GM12872 (cell line): ENCODE measurements around the gene TEX29.

Experiments
- TF ChIP-seq, protein P1 (sequence below): IDR thresholded peaks from 3 replicates; pipeline ENCODE4 v1.5.1; 2011; ENCODE audit warnings: low read depth, mild to moderate bottlenecking, low read length, moderate library complexity; ENCODE audit not compliant: insufficient read depth

The TEX29 gene

DNA sequence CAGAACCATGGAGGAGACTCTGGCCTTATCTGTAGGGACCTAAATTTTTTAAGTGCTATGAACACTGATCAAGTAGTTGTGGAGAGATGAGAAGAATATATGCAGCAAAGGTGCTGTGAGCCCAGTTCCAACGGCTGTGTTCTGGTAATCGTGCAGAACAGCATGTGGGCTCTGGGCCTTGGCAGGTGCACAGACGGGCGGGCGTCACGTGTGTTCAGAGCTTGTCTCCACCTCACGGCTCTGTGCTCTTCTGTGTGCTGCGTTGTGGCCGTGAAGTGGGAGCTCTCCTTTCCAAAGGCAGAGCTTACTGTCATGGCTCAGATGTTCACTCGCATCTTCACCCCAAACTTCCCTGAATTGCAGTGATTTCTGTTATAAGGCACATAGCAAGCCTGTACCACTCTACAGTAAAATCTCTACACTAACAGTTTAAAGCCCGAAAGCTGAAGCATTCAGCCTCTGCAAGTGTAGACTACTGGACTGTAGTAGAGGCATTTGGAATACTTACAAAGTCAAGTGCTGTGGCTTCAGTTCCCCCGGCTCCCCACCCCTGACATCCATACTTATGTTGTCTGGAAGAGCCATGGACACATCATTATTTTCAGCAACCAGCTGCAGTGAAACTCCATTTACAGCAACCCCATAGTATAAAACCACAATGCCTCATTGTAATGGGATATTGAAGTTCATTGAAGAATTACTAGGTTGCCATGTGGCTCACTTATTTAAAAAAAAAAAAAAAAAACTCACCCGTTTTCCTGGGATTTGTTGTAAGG lies 27.5 kb upstream of the TEX29 start:
- TF ChIP-seq, protein P1, sequence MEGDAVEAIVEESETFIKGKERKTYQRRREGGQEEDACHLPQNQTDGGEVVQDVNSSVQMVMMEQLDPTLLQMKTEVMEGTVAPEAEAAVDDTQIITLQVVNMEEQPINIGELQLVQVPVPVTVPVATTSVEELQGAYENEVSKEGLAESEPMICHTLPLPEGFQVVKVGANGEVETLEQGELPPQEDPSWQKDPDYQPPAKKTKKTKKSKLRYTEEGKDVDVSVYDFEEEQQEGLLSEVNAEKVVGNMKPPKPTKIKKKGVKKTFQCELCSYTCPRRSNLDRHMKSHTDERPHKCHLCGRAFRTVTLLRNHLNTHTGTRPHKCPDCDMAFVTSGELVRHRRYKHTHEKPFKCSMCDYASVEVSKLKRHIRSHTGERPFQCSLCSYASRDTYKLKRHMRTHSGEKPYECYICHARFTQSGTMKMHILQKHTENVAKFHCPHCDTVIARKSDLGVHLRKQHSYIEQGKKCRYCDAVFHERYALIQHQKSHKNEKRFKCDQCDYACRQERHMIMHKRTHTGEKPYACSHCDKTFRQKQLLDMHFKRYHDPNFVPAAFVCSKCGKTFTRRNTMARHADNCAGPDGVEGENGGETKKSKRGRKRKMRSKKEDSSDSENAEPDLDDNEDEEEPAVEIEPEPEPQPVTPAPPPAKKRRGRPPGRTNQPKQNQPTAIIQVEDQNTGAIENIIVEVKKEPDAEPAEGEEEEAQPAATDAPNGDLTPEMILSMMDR = no peak

DNA sequence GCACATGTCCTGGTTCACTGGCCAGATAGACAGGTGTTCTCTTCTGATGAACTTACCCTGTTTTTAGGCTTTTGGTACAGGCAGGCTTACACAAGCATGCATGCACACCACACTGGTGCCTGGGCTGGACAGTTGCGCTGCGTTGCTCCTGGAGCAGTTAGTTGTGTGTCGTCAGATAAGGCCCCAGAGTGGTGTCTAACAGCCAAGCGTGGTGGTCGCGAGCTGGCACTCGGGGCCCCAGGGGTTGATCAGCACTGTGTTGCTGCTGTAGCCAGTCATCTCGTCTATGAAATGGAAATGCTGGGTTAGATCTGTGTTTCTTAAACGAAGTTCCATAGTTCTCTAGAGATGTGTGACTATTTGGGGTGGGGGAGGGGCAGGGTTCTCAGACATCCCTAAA lies 24.6 kb upstream of the TEX29 start:
- TF ChIP-seq, protein P1 = no peak

DNA sequence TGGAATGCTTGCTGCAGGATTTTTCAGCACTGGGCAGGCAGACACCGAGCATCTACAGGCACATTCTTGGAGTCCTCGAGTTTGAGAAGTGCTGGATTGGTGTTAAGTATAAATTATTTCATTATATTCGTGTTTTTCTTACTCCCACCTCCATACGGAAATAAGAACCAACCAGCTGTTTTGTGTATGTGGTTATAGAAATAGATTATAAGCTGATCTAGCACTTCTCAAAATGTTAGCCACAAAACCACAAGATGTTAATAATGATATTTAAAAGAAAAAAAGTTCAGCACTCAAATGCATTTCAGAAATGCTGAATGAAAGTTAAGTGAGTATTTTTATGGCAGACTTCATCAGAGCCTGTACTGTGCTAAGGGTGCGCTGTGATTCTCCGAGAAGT lies 24.0 kb upstream of the TEX29 start:
- TF ChIP-seq, protein P1 = no peak

DNA sequence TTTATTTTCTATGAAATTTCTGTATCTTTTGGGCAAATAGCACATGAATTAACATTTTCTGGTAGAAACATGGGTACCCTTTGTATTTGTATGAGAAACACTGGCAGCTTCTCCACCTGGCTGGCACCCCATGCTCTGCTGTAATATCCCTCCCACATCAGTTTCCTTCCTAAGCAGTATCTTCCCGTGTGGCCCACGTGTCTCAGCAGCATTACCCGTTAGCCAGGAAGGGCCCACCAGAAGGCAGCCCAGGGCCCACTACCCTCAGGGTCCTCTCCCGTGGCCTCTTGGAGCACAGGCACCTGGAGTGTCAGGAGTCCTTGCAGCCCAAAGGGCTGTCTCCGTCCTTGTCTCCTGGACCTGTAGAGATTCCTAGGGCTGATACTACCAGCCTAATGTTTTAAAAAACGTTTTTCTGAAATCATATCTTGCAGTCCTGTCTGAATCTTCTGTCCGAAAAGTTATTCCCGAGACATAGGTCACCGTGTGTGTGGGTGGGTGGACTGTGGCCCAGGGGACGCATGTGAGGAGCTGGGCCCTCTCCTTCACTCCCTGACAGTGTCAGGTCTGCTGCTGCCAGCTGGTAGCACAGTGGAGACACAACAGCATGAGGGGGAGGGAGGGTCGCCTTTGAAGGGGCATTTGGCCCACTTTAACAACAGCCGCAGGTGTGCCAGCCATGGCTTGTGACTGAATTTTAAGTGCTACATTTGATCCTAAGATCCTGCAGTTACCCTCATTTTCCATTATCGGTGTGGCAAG lies 22.0 kb upstream of the TEX29 start:
- TF ChIP-seq, protein P1 = no peak

DNA sequence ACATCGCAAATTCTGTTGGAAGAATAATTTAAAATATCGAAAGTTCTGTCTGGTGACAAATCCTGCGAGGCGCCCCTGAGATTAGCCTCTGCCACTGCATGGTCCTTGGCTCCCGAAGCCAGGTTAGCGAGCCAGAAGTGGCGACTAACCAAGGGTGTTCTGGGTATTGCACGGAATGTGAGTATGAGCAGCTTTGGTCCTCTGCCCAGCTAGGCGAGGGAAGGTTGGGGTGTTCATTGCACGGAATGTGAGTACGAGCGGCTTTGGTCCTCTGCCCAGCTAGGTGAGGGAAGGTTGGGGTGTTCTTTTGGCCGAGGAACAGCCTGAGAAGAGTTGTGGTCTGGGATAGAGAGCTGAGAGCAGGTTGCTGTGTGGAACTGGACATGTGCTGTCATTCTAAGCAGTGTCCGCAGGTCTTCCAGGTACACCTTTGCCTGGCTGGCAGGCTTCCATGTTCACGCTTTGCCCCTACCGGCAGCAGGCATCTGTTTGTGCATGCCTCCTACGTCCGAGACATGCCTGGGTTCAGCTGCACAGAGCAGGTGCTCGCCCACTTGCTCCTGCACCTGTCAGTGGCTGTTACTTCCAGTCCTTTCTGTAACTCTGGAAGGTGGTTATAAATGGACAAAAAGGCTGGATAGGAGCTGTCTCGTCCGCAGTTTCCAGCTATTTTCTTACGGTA lies 18.3 kb upstream of the TEX29 start:
- TF ChIP-seq, protein P1 = no peak

DNA sequence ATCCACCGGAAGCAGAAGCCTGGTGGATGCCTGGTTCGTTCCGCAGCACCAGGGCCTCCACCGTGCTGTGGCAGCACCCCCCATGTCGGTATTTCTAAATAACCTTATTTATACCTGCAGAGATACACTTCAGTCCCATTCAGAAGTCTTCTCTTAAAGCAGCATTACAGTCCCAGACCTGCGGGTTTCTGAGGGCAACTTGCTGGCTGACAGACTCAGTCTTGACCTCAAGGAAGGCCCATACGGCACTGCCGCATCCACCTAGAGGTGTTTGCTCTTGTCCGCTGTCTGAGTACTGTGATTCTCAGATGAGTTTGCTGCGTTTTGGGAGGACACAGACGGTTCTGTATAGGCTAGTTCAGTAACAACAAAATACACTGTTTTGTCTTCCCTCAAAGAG lies 16.9 kb upstream of the TEX29 start:
- TF ChIP-seq, protein P1 = no peak

DNA sequence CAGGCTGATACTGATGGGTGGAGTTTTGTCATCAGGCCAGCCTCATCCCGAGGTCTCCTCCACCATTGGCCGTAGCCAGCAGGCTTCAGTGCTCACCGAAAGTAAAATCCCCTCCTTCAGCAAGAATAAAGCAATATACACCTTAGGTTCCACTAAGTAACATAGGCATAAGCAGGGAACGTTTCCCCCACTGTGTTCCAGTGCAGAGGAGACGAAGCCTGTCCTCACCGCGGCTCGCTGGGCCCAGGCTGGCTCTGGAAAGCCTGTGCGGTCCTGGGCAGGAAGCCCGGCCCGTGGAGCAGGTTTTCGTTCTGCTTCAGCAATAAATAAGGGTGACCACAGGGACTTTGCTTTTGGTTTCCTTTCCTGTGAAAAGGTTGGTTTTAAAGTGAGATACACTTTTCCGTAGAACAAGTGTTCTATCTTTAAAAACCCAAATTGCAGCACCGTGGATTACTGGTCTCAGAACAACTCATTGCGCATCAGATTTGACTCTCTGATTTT lies 16.3 kb upstream of the TEX29 start:
- TF ChIP-seq, protein P1 = no peak
